ENCODE results near the gene MFSD12.

MFSD12 gene

GRCh38 chr19:3497757-3498520, 59.4 kb downstream of the MFSD12 start:
- TF ChIP-seq CTCF (IDR thresholded peaks at IDR 0.05; ENCODE audit: low read depth, low read length, missing control alignments) = no peak
- Histone ChIP-seq H3K36me3 (replicated peaks) (peaks cover 31% of the 10 kb centered on the region), H3K27me3 (replicated peaks) (no peaks in the 10 kb centered on the region), H3K27ac (no peak overlapping the region), H3K4me3 (ENCODE audit: low read depth, low read length) (no peak overlapping the region)
- in situ Hi-C loops (cut with HindIII; ENCODE audit: low pct_ligation_motif_present, low sequenced_read_pairs) = no loop called here
- no peak for DNase-seq

DNA sequence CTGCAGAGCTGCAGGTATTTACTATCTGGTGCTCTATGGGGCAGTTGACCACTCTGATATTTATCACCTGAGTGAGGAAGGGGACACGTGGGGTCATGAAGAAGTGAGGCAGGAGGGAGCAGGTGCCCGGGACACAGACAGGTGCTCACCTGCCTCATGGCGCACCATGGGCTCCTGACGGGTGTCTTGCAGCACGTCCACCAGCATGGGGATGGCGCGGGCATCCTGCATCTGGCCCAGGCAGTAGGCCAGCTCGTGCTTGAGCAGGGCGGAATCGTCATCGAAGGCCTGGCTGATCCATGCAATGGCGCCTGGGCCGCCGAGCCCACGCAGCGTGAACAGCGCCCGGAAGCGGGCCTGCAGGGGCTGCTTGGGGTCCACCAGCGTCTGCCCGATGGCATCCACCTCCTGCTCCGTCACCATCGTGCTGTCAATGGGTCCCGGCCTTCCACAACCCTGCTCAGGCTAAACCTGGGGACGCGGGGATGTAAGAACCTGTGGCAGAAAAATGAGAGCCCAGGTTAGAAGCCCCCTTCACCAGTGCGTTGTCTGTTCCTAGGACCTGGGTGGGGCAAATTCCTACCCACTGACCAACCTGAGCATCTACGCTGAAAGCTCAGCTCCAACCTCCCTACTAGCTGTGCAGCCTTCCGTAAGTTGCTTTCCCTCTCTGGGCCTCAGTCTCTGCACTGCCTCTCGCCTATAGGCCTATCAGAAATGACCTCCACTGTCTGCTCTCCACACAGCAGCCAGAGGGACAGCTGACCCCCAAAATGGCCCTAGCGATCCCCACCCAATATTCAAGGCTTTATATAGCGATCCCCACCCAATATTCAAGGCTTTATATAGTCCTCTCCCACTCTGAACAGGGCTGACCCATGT, 60.8 kb downstream of the MFSD12 start:
- DNase-seq = no peak
- H3K27me3 ChIP-seq (replicated peaks) = no peaks in the 10 kb centered on the region
- H3K27ac ChIP-seq = no peak overlapping the region
- TF ChIP-seq CTCF (IDR thresholded peaks at IDR 0.05; ENCODE audit: low read depth, low read length, missing control alignments) = no peak
- H3K36me3 ChIP-seq (replicated peaks) = peaks cover 44% of the 10 kb centered on the region
- in situ Hi-C loops (cut with HindIII; ENCODE audit: low pct_ligation_motif_present, low sequenced_read_pairs) = no loop called here
- no peak overlapping the region for H3K4me3 ChIP-seq (ENCODE audit: low read depth, low read length)

- Histone ChIP-seq H3K4me3 (ENCODE audit: low read depth, low read length) (no peak overlapping the region), H3K36me3 (replicated peaks) (peaks cover 45% of the 10 kb centered on the region), H3K27ac (no peak overlapping the region), H3K27me3 (replicated peaks) (no peaks in the 10 kb centered on the region)
- no peak for DNase-seq
- in situ Hi-C loops (cut with HindIII; ENCODE audit: low pct_ligation_motif_present, low sequenced_read_pairs) = no loop called here
- no peak for TF ChIP-seq CTCF (IDR thresholded peaks at IDR 0.05; ENCODE audit: low read depth, low read length, missing control alignments)
These were observed 62.8 kb downstream of the MFSD12 start for GRCh38 chr19:3494559-3494958.
